Activated CD4-positive, alpha-beta T cell treated with anti-CD3 and anti-CD28 coated beads for 36 hours (primary cell): Measurements from ENCODE around the gene C1orf115. TPM values are rescaled to one million over a fixed set of nuclear protein-coding genes. Genes with fewer than 3 reads are reported as not detected.
A peak's percentile ranks its signal among the peaks of the same experiment; 100 is the strongest.

Experiments
- ATAC-seq: fragments of 200-7000 bp; cut with Tn5 transposase; one replicate; pipeline ENCODE4 v1.10.0; 2021; ENCODE audit warnings: mild to moderate bottlenecking, moderate library complexity
- CTCF ChIA-PET: fragments of 350-600 bp; sonication (Branson Sonifier 250); formaldehyde crosslinking; loops from one replicate; lab custom pipeline; 2021; ENCODE audit warnings: antibody characterized with exemption; lab: Charles Lee
- POLR2A ChIA-PET: fragments of 350-600 bp; sonication (Branson Sonifier 250); formaldehyde crosslinking; loops from one replicate; lab custom pipeline; 2021; ENCODE audit warnings: antibody characterized with exemption, inconsistent platforms; lab: Charles Lee
- DNase-seq: peaks from one replicate; pipeline ENCODE4 v3.0.0-alpha.2; 2020
- H3K27ac Mint-ChIP-seq: one replicate; pipeline ENCODE4 v1.8.0; 2021; ENCODE audit warnings: mixed read lengths
- H3K27me3 Mint-ChIP-seq: one replicate; pipeline ENCODE4 v1.8.0; 2021; ENCODE audit warnings: mixed read lengths
- H3K36me3 Mint-ChIP-seq: one replicate; pipeline ENCODE4 v1.8.0; 2021; ENCODE audit warnings: low read depth, mixed read lengths
- H3K4me1 Mint-ChIP-seq: one replicate; pipeline ENCODE4 v1.8.0; 2021; ENCODE audit warnings: mixed read lengths
- H3K4me3 Mint-ChIP-seq: one replicate; pipeline ENCODE4 v1.8.0; 2021; ENCODE audit warnings: mild to moderate bottlenecking, moderate library complexity, mixed read lengths
- H3K9me3 Mint-ChIP-seq: one replicate; pipeline ENCODE4 v1.8.0; 2021; ENCODE audit warnings: low read depth, mixed read lengths
- intact Hi-C, 2 experiments: fragments of 100-400 bp; cut with DNase I in 1 of 2; cut with micrococcal nuclease in 1 of 2; formaldehyde crosslinking; loops; one replicate each; pipeline versions ENCODE4 v1.14.2 to v1.15.1; 2022 to 2024; cut with DNase I, micrococcal nuclease
- total RNA-seq, 2 experiments: library from RNA; stranded (reverse); gene quantifications; one replicate each; pipeline ENCODE4 v1.2.3, GENCODE V29; 2021

C1orf115 gene
- under 1 TPM; 0.63 to 0.78 TPM for total RNA-seq

GRCh38 chr1:220690140-220691052 lies at the start of gene C1orf115:
Gene C1orf115 (plus strand): TSS chr1:220690363. CDS start chr1:220690403, 40 bp downstream.
- Mint-ChIP-seq H3K4me1 (peaks cover 4% of the 10 kb centered on the region), H3K9me3 (no peaks in the 10 kb centered on the region), H3K27me3 (peaks cover 12% of the 10 kb centered on the region), H3K27ac (no peak within 1 kb of the TSS), H3K36me3 (no peaks in the 10 kb centered on the region), H3K4me3 (peak within 1 kb of the TSS; percentile 71)
- POLR2A ChIA-PET: no interaction called here
- intact Hi-C loops: loop anchor here (1.0 to 5.0 kb wide), 5 partner anchors 42 to 163 kb away; partner anchors contain the start of gene MARK1 (in 1 of the 2)
- peak; percentile 85 for DNase-seq
- CTCF ChIA-PET: interaction anchor here (1.8 kb wide), 1 partner anchor 9 kb away, joined by 4 read pairs; no protein-coding TSS in a partner anchor
- ATAC-seq: peak; percentile 96

GRCh38 chr1:220642285-220642684 lies 47.9 kb upstream of the C1orf115 start:
- H3K27ac Mint-ChIP-seq: no peak overlapping the region
- ATAC-seq: no peak
- no peaks in the 10 kb centered on the region for H3K36me3 Mint-ChIP-seq
- DNase-seq: no peak
- POLR2A ChIA-PET: no interaction called here
- H3K4me3 Mint-ChIP-seq: no peak overlapping the region
- intact Hi-C loops: no loop called here
- H3K4me1 Mint-ChIP-seq: no peaks in the 10 kb centered on the region
- CTCF ChIA-PET: no interaction called here
- peaks cover 6% of the 10 kb centered on the region for H3K27me3 Mint-ChIP-seq
- no peaks in the 10 kb centered on the region for H3K9me3 Mint-ChIP-seq

GRCh38 chr1:220652995-220653394 lies 37.2 kb upstream of the C1orf115 start:
- CTCF ChIA-PET: interaction anchor here (0.6 to 1.1 kb wide), 2 partner anchors 204 to 1831 kb away, joined by 3 read pairs; no protein-coding TSS in a partner anchor
- ATAC-seq: no peak
- Mint-ChIP-seq H3K9me3 (no peaks in the 10 kb centered on the region), H3K4me1 (no peaks in the 10 kb centered on the region), H3K4me3 (no peak overlapping the region), H3K36me3 (no peaks in the 10 kb centered on the region), H3K27me3 (peaks cover 7% of the 10 kb centered on the region), H3K27ac (no peak overlapping the region)
- no peak for DNase-seq
- POLR2A ChIA-PET: no interaction called here
- intact Hi-C loops: no loop called here

- intact Hi-C loops: no loop called here
- no peaks in the 10 kb centered on the region for H3K9me3 Mint-ChIP-seq
- H3K27ac Mint-ChIP-seq: no peak overlapping the region
- no peaks in the 10 kb centered on the region for H3K36me3 Mint-ChIP-seq
- H3K4me3 Mint-ChIP-seq: no peak overlapping the region
- POLR2A ChIA-PET: no interaction called here
- peaks cover 9% of the 10 kb centered on the region for H3K27me3 Mint-ChIP-seq
- DNase-seq (no peak), ATAC-seq (no peak)
- CTCF ChIA-PET: no interaction called here
- no peaks in the 10 kb centered on the region for H3K4me1 Mint-ChIP-seq
Measured at GRCh38 chr1:220655509-220655908, 34.7 kb upstream of the C1orf115 start.

GRCh38 chr1:220655961-220656740 lies 34.0 kb upstream of the C1orf115 start:
- ChIA-PET POLR2A (no interaction called here), CTCF (no interaction called here)
- Mint-ChIP-seq H3K27me3 (peaks cover 15% of the 10 kb centered on the region), H3K4me3 (no peak overlapping the region), H3K27ac (no peak overlapping the region), H3K36me3 (no peaks in the 10 kb centered on the region), H3K9me3 (no peaks in the 10 kb centered on the region), H3K4me1 (no peaks in the 10 kb centered on the region)
- no peak for ATAC-seq
- no peak for DNase-seq
- intact Hi-C loops: no loop called here

- CTCF ChIA-PET: no interaction called here
- H3K4me3 Mint-ChIP-seq: no peak overlapping the region
- peaks cover 13% of the 10 kb centered on the region for H3K27me3 Mint-ChIP-seq
- ATAC-seq (no peak), DNase-seq (no peak)
- H3K4me1 Mint-ChIP-seq: no peaks in the 10 kb centered on the region
- no peaks in the 10 kb centered on the region for H3K36me3 Mint-ChIP-seq
- H3K27ac Mint-ChIP-seq: no peak overlapping the region
- POLR2A ChIA-PET: no interaction called here
- intact Hi-C loops: no loop called here
- H3K9me3 Mint-ChIP-seq: peaks cover 2% of the 10 kb centered on the region
Measured at GRCh38 chr1:220666349-220666748, 23.8 kb upstream of the C1orf115 start.

- peaks cover 2% of the 10 kb centered on the region for H3K9me3 Mint-ChIP-seq
- ATAC-seq: no peak
- H3K27ac Mint-ChIP-seq: no peak overlapping the region
- no peaks in the 10 kb centered on the region for H3K4me1 Mint-ChIP-seq
- ChIA-PET POLR2A (no interaction called here), CTCF (interaction anchor here (1.9 kb wide), 1 partner anchor 106 kb away, joined by 5 read pairs; no protein-coding TSS in a partner anchor)
- intact Hi-C loops: no loop called here
- no peak for DNase-seq
- H3K4me3 Mint-ChIP-seq: no peak overlapping the region
- H3K27me3 Mint-ChIP-seq: peaks cover 8% of the 10 kb centered on the region
- H3K36me3 Mint-ChIP-seq: no peaks in the 10 kb centered on the region
Measured at GRCh38 chr1:220669005-220669404, 21.2 kb upstream of the C1orf115 start.

- H3K9me3 Mint-ChIP-seq: peaks cover 2% of the 10 kb centered on the region
- ATAC-seq: no peak
- no peak overlapping the region for H3K27ac Mint-ChIP-seq
- ChIA-PET POLR2A (no interaction called here), CTCF (no interaction called here)
- no peak overlapping the region for H3K4me3 Mint-ChIP-seq
- H3K36me3 Mint-ChIP-seq: no peaks in the 10 kb centered on the region
- no peak for DNase-seq
- intact Hi-C loops: no loop called here
- peaks cover 7% of the 10 kb centered on the region for H3K27me3 Mint-ChIP-seq
- H3K4me1 Mint-ChIP-seq: no peaks in the 10 kb centered on the region
Measured at GRCh38 chr1:220670365-220670764, 19.8 kb upstream of the C1orf115 start.

GRCh38 chr1:220673921-220674320 lies 16.2 kb upstream of the C1orf115 start:
- ChIA-PET CTCF (interaction anchor here (1.4 kb wide), 1 partner anchor 14 kb away, joined by 4 read pairs; no protein-coding TSS in a partner anchor), POLR2A (no interaction called here)
- ATAC-seq: no peak
- Mint-ChIP-seq H3K4me3 (no peak overlapping the region), H3K9me3 (peaks cover 2% of the 10 kb centered on the region), H3K4me1 (no peaks in the 10 kb centered on the region), H3K27me3 (peaks cover 8% of the 10 kb centered on the region), H3K27ac (no peak overlapping the region), H3K36me3 (no peaks in the 10 kb centered on the region)
- DNase-seq: no peak
- intact Hi-C loops: no loop called here

- H3K9me3 Mint-ChIP-seq: no peaks in the 10 kb centered on the region
- ATAC-seq (no peak), DNase-seq (no peak)
- peaks cover 8% of the 10 kb centered on the region for H3K27me3 Mint-ChIP-seq
- H3K36me3 Mint-ChIP-seq: no peaks in the 10 kb centered on the region
- H3K27ac Mint-ChIP-seq: no peak overlapping the region
- ChIA-PET POLR2A (no interaction called here), CTCF (no interaction called here)
- intact Hi-C loops: no loop called here
- H3K4me1 Mint-ChIP-seq: no peaks in the 10 kb centered on the region
- H3K4me3 Mint-ChIP-seq: no peak overlapping the region
Measured at GRCh38 chr1:220677251-220677650, 12.9 kb upstream of the C1orf115 start.

GRCh38 chr1:220680085-220680687 lies 10.0 kb upstream of the C1orf115 start:
- Mint-ChIP-seq H3K27me3 (peaks cover 4% of the 10 kb centered on the region), H3K4me1 (no peaks in the 10 kb centered on the region), H3K4me3 (no peak overlapping the region), H3K27ac (no peak overlapping the region), H3K9me3 (no peaks in the 10 kb centered on the region), H3K36me3 (no peaks in the 10 kb centered on the region)
- ChIA-PET POLR2A (no interaction called here), CTCF (interaction anchor here (0.6 to 1.5 kb wide), 2 partner anchors 36 to 53 kb away, joined by 3 to 11 read pairs; no protein-coding TSS in a partner anchor)
- peak; percentile 61 for ATAC-seq
- peak; percentile 30 for DNase-seq
- intact Hi-C loops: loop anchor here in 1 of 2 experiments (1.0 kb wide), 1 partner anchor 53 kb away; no protein-coding TSS in a partner anchor
